ENCODE data around the gene FNTB.

FNTB gene

GRCh38 chr14:65044596-65044959 lies 57.9 kb downstream of the FNTB start:
- H3K27ac ChIP-seq, result no peak overlapping the region
- TF ChIP-seq CTCF (IDR thresholded peaks at IDR 0.05), result no peak
- DNase-seq (ENCODE audit: low spot score), result no peak
- no peak overlapping the region for H3K4me3 ChIP-seq

- no peak overlapping the region for H3K27ac ChIP-seq
- DNase-seq (ENCODE audit: low spot score), result no peak
- no peak overlapping the region for H3K4me3 ChIP-seq
Measured at GRCh38 chr14:65045006-65045405, 58.3 kb downstream of the FNTB start.

GRCh38 chr14:65045709-65046108 lies 59.0 kb downstream of the FNTB start:
- Histone ChIP-seq H3K4me3 (no peak overlapping the region), H3K27ac (no peak overlapping the region)
- TF ChIP-seq CTCF (IDR thresholded peaks at IDR 0.05), result no peak
- no peak for DNase-seq (ENCODE audit: low spot score)

More at GRCh38 chr14:65045006-65045405, 58.3 kb downstream of the FNTB start:
- no peak for TF ChIP-seq CTCF (IDR thresholded peaks at IDR 0.05)

GRCh38 chr14:65052832-65053231 lies 66.1 kb downstream of the FNTB start:
- H3K4me3 ChIP-seq, result no peak overlapping the region
- no peak for TF ChIP-seq CTCF (IDR thresholded peaks at IDR 0.05)
- DNase-seq (ENCODE audit: low spot score), result no peak
- H3K27ac ChIP-seq, result no peak overlapping the region

- H3K4me3 ChIP-seq, result no peak overlapping the region
- no peak for TF ChIP-seq CTCF (IDR thresholded peaks at IDR 0.05)
- no peak overlapping the region for H3K27ac ChIP-seq
- DNase-seq (ENCODE audit: low spot score), result no peak
Measured at GRCh38 chr14:65053466-65053865, 66.8 kb downstream of the FNTB start.

- TF ChIP-seq CTCF (IDR thresholded peaks at IDR 0.05), result no peak
- Histone ChIP-seq H3K27ac (no peak overlapping the region), H3K4me3 (no peak overlapping the region)
- DNase-seq (ENCODE audit: low spot score), result no peak
Measured at GRCh38 chr14:65054471-65055085, 67.9 kb downstream of the FNTB start.

GRCh38 chr14:65057695-65058094 lies 71.0 kb downstream of the FNTB start:
- no peak for TF ChIP-seq CTCF (IDR thresholded peaks at IDR 0.05)
- no peak for DNase-seq (ENCODE audit: low spot score)
- no peak overlapping the region for H3K27ac ChIP-seq
- no peak overlapping the region for H3K4me3 ChIP-seq

Data from coronary artery (tissue), 2 donors.